Adipose tissue (tissue), 3 donors: ENCODE data around the gene STUB1. TPM values are rescaled to one million over a fixed set of nuclear protein-coding genes. Genes with fewer than 3 reads are reported as not detected.

ENCODE experiments used
- H3K27ac ChIP-seq: one replicate; pipeline ENCODE4 v1.5.1; 2013; ENCODE audit warnings: low read depth, low read length
- WGBS, 3 donors: extraction: QIAGEN DNeasy Blood & Tissue Kit; methylation state at CpG; one replicate each; pipeline ENCODE4 v1.1.7; 2013; 5-methylcytosine and 5-hydroxymethylcytosine counted together
- polyA plus RNA-seq, 3 donors: library from polyadenylated mRNA; stranded (reverse); fragments of 200-250 nt; gene quantifications; one replicate each; pipeline ENCODE4 v1.2.3, GENCODE V29; 2013
- donor health status: healthy with polysubstance abuse.
- donor health status: Bipolar disorder and iron deficiency.
- donor health status: healthy.

STUB1 gene
- polyA plus RNA-seq, 3 donors = 85.4 to 145 (median 139) TPM

GRCh38 chr16:715477-716199 lies 35.4 kb downstream of the STUB1 start:
- WGBS, 3 donors = 1 to 3% (median 2%) methylated on average over 44 to 74 of the region's 74 CpGs

GRCh38 chr16:716200-716568 lies 36.0 kb downstream of the STUB1 start:
- WGBS, 3 donors = 16 to 34% (median 27%) methylated on average over 10 to 12 of the region's 12 CpGs
- H3K27ac ChIP-seq = no peak overlapping the region

More at GRCh38 chr16:715477-716199, 35.4 kb downstream of the STUB1 start:
- H3K27ac ChIP-seq = no peak overlapping the region

GRCh38 chr16:716768-717325 lies 36.6 kb downstream of the STUB1 start:
- 83 to 93% (median 86%) methylated on average over 24 to 29 of the region's 29 CpGs for WGBS, 3 donors
- no peak overlapping the region for H3K27ac ChIP-seq

- 72 to 79% (median 79%) methylated on average over 31 to 32 of the region's 32 CpGs for WGBS, 3 donors
- H3K27ac ChIP-seq = no peak overlapping the region
Observed at GRCh38 chr16:717450-718245, 37.4 kb downstream of the STUB1 start.

GRCh38 chr16:718389-718788 lies 38.2 kb downstream of the STUB1 start:
- 87 to 94% (median 94%) methylated on average over 9 of the region's 9 CpGs for WGBS, 3 donors
- H3K27ac ChIP-seq = no peak overlapping the region

GRCh38 chr16:718922-719321 lies 38.7 kb downstream of the STUB1 start:
- 76 to 84% (median 82%) methylated on average over 6 of the region's 6 CpGs for WGBS, 3 donors
- H3K27ac ChIP-seq = no peak overlapping the region

GRCh38 chr16:719815-720446 lies 39.7 kb downstream of the STUB1 start:
- H3K27ac ChIP-seq = no peak overlapping the region
- WGBS, 3 donors = 5 to 13% (median 10%) methylated on average over 15 to 16 of the region's 16 CpGs

GRCh38 chr16:720447-720989 lies 40.3 kb downstream of the STUB1 start:
- 0 to 1% (median 1%) methylated on average over 38 of the region's 38 CpGs for WGBS, 3 donors
- H3K27ac ChIP-seq = peak overlapping the region; percentile 62

GRCh38 chr16:720990-721764 lies 41.0 kb downstream of the STUB1 start, which contains the start of gene ANTKMT:
ANTKMT (plus strand) TSS chr16:721146; CDS start chr16:721275, 129 bp downstream.
- WGBS, 3 donors = 3 to 9% (median 9%) methylated on average over 82 to 106 of the region's 106 CpGs
- peak within 1 kb of the TSS; percentile 62 for H3K27ac ChIP-seq

GRCh38 chr16:721765-722540 lies 41.7 kb downstream of the STUB1 start:
- 82 to 95% (median 83%) methylated on average over 46 to 51 of the region's 51 CpGs for WGBS, 3 donors
- no peak overlapping the region for H3K27ac ChIP-seq

GRCh38 chr16:722835-723633 lies 42.8 kb downstream of the STUB1 start:
- WGBS, 3 donors = 83 to 86% (median 85%) methylated on average over 23 to 24 of the region's 24 CpGs
- H3K27ac ChIP-seq = no peak overlapping the region

GRCh38 chr16:723695-724094 lies 43.5 kb downstream of the STUB1 start:
- 75 to 86% (median 84%) methylated on average over 9 of the region's 9 CpGs for WGBS, 3 donors
- no peak overlapping the region for H3K27ac ChIP-seq

- no peak overlapping the region for H3K27ac ChIP-seq
- 62 to 66% (median 66%) methylated on average over 29 of the region's 29 CpGs for WGBS, 3 donors
Observed at GRCh38 chr16:724188-725040, 44.2 kb downstream of the STUB1 start.

- 70 to 72% (median 71%) methylated on average over 7 of the region's 7 CpGs for WGBS, 3 donors
- no peak overlapping the region for H3K27ac ChIP-seq
Observed at GRCh38 chr16:725041-725376, 44.8 kb downstream of the STUB1 start.

GRCh38 chr16:725463-726187 lies 45.4 kb downstream of the STUB1 start:
- 67 to 76% (median 68%) methylated on average over 22 to 23 of the region's 23 CpGs for WGBS, 3 donors
- H3K27ac ChIP-seq = no peak overlapping the region
